ENCODE data around the gene ASPHD1. TPM values are rescaled to one million over a fixed set of nuclear protein-coding genes. Genes with fewer than 3 reads are reported as not detected.
"Not testable (repeated sequence)": the region's sequence is repeated elsewhere in the genome, so short reads cannot be mapped to it uniquely, and the experiment has no call there.

The ASPHD1 gene
- total RNA-seq, 1 experiment from 2014 or later, result 28.5 TPM

- in situ Hi-C loops (cut with HindIII; ENCODE audit: low sequenced_read_pairs), result no loop called here
- no peak for DNase-seq (ENCODE audit: low spot score)
Measured at GRCh38 chr16:29903590-29903989, 3.3 kb downstream of the ASPHD1 start.

GRCh38 chr16:29904947-29905346, 4.7 kb downstream of the ASPHD1 start:
- in situ Hi-C loops (cut with HindIII; ENCODE audit: low sequenced_read_pairs), result no loop called here
- no peak for DNase-seq (ENCODE audit: low spot score)

- DNase-seq (ENCODE audit: low spot score), result no peak
- in situ Hi-C loops (cut with HindIII; ENCODE audit: low sequenced_read_pairs), result no loop called here
Measured at GRCh38 chr16:29905668-29906067, 5.4 kb downstream of the ASPHD1 start.

GRCh38 chr16:29906520-29907244, 6.4 kb downstream of the ASPHD1 start:
- no peak for DNase-seq (ENCODE audit: low spot score)
- in situ Hi-C loops (cut with HindIII; ENCODE audit: low sequenced_read_pairs), result no loop called here

- no peak for DNase-seq (ENCODE audit: low spot score)
- in situ Hi-C loops (cut with HindIII; ENCODE audit: low sequenced_read_pairs), result no loop called here
Measured at GRCh38 chr16:29907973-29908372, 7.7 kb downstream of the ASPHD1 start.

- in situ Hi-C loops (cut with HindIII; ENCODE audit: low sequenced_read_pairs), result no loop called here
- DNase-seq (ENCODE audit: low spot score), result no peak
Measured at GRCh38 chr16:29908719-29909220, 8.5 kb downstream of the ASPHD1 start.

- DNase-seq (ENCODE audit: low spot score), result no peak
- in situ Hi-C loops (cut with HindIII; ENCODE audit: low sequenced_read_pairs), result no loop called here
Measured at GRCh38 chr16:29909391-29909790, 9.1 kb downstream of the ASPHD1 start.

- in situ Hi-C loops (cut with HindIII; ENCODE audit: low sequenced_read_pairs), result not testable (repeated sequence)
Measured at GRCh38 chr16:29909851-29910250, 9.6 kb downstream of the ASPHD1 start.

GRCh38 chr16:29910819-29911675, 10.8 kb downstream of the ASPHD1 start:
- in situ Hi-C loops (cut with HindIII; ENCODE audit: low sequenced_read_pairs), result no loop called here
- no peak for DNase-seq (ENCODE audit: low spot score)

More at GRCh38 chr16:29909851-29910250, 9.6 kb downstream of the ASPHD1 start:
- not testable (repeated sequence) for DNase-seq (ENCODE audit: low spot score)

- in situ Hi-C loops (cut with HindIII; ENCODE audit: low sequenced_read_pairs), result no loop called here
- no peak for DNase-seq (ENCODE audit: low spot score)
Measured at GRCh38 chr16:29911676-29912010, 11.4 kb downstream of the ASPHD1 start.

- in situ Hi-C loops (cut with HindIII; ENCODE audit: low sequenced_read_pairs), result no loop called here
- no peak for DNase-seq (ENCODE audit: low spot score)
Measured at GRCh38 chr16:29912087-29912486, 11.8 kb downstream of the ASPHD1 start.

- in situ Hi-C loops (cut with HindIII; ENCODE audit: low sequenced_read_pairs), result no loop called here
Measured at GRCh38 chr16:29913514-29913913, 13.2 kb downstream of the ASPHD1 start.

GRCh38 chr16:29915590-29916247, 15.4 kb downstream of the ASPHD1 start:
- in situ Hi-C loops (cut with HindIII; ENCODE audit: low sequenced_read_pairs), result no loop called here
- no peak for DNase-seq (ENCODE audit: low spot score)

More at GRCh38 chr16:29913514-29913913, 13.2 kb downstream of the ASPHD1 start:
- DNase-seq (ENCODE audit: low spot score), result no peak

GRCh38 chr16:29916979-29917378, 16.7 kb downstream of the ASPHD1 start:
- in situ Hi-C loops (cut with HindIII; ENCODE audit: low sequenced_read_pairs), result no loop called here
- DNase-seq (ENCODE audit: low spot score), result no peak

- no peak for DNase-seq (ENCODE audit: low spot score)
- in situ Hi-C loops (cut with HindIII; ENCODE audit: low sequenced_read_pairs), result no loop called here
Measured at GRCh38 chr16:29920288-29921033, 20.2 kb downstream of the ASPHD1 start.

GRCh38 chr16:29921034-29921385, 20.7 kb downstream of the ASPHD1 start:
- no peak for DNase-seq (ENCODE audit: low spot score)
- in situ Hi-C loops (cut with HindIII; ENCODE audit: low sequenced_read_pairs), result no loop called here

GRCh38 chr16:29922326-29922725, 22.0 kb downstream of the ASPHD1 start:
- no peak for DNase-seq (ENCODE audit: low spot score)
- in situ Hi-C loops (cut with HindIII; ENCODE audit: low sequenced_read_pairs), result no loop called here

- no peak for DNase-seq (ENCODE audit: low spot score)
- in situ Hi-C loops (cut with HindIII; ENCODE audit: low sequenced_read_pairs), result no loop called here
Measured at GRCh38 chr16:29922986-29923501, 22.8 kb downstream of the ASPHD1 start.
